Upper lobe of left lung (tissue), 4 donors: ENCODE data around the gene NEURL4.

Experiments used
- CTCF ChIP-seq, 6 experiments: fragments of 450-650 bp in 4 of 6; fragments of 200-600 bp in 2 of 6; sonication (generic) in 2 of 6; IDR thresholded peaks; one replicate each; pipeline ENCODE4 v1.5.1; 2016 to 2019; ENCODE audit warnings: antibody characterized with exemption in 6 of 6
- POLR2A ChIP-seq, 4 donors: fragments of 450-650 bp; IDR thresholded peaks; one replicate each; pipeline ENCODE4 v1.5.1; 2016 to 2017; ENCODE audit warnings: antibody characterized with exemption in 4 of 4, mild to moderate bottlenecking in 2 of 4

DNA sequence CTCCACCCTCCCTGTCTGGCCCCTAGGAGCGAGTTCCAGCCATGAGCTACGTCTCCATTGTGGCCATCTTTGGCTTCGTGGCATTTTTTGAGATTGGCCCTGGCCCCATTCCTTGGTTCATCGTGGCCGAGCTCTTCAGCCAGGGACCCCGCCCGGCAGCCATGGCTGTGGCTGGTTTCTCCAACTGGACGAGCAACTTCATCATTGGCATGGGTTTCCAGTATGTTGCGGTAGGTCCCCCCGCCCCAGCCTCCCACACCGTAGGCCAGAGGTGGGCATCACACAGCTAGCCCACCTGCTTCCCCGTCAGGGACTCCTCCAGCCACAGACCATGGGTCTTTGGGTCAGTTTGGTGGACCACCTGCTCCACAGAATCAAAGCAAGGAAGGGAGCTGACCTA lies 43.5 kb downstream of the NEURL4 start:
- TF ChIP-seq POLR2A (IDR thresholded peaks at IDR 0.05), result no peak
- no peak for TF ChIP-seq CTCF (IDR thresholded peaks at IDR 0.05)
